H9 (cell line): ENCODE results near the gene LRFN2. TPM values are rescaled to one million over a fixed set of nuclear protein-coding genes. Genes with fewer than 3 reads are reported as not detected.

Source experiments
- DNase-seq: peaks from one replicate; pipeline ENCODE4 v3.0.0-alpha.2; 2017
- H2AFZ ChIP-seq: one replicate; pipeline ENCODE4 v1.6.1; 2013; ENCODE audit warnings: mild to moderate bottlenecking, low read length, control low read depth, moderate library complexity
- H2AK5ac ChIP-seq: 2 replicates; pipeline ENCODE4 v1.6.1; 2013; ENCODE audit warnings: low read length, control low read depth, mixed read lengths; ENCODE audit not compliant: insufficient read length
- H2BK120ac ChIP-seq: one replicate; pipeline ENCODE4 v1.6.1; 2013; ENCODE audit warnings: low read depth, mild to moderate bottlenecking, low read length, control low read depth, inconsistent platforms; ENCODE audit not compliant: poor library complexity, severe bottlenecking
- H2BK12ac ChIP-seq: 2 replicates; pipeline ENCODE4 v1.6.1; 2013; ENCODE audit warnings: low read length, control low read depth, mixed read lengths, low read depth; ENCODE audit not compliant: insufficient read length
- H2BK15ac ChIP-seq: 2 replicates; pipeline ENCODE4 v1.6.1; 2013; ENCODE audit warnings: low read depth, low read length, control low read depth
- H2BK20ac ChIP-seq: one replicate; pipeline ENCODE4 v1.6.1; 2013; ENCODE audit warnings: low read depth, mild to moderate bottlenecking, low read length, control low read depth, inconsistent platforms; ENCODE audit not compliant: poor library complexity, severe bottlenecking
- H2BK5ac ChIP-seq: 2 replicates; pipeline ENCODE4 v1.6.1; 2013; ENCODE audit warnings: low read length, control low read depth, mixed read lengths; ENCODE audit not compliant: insufficient read length
- H3K14ac ChIP-seq: 2 replicates; pipeline ENCODE4 v1.6.1; 2013; ENCODE audit warnings: low read length, control low read depth; ENCODE audit not compliant: insufficient read depth
- H3K18ac ChIP-seq: 2 replicates; pipeline ENCODE4 v1.6.1; 2013; ENCODE audit warnings: low read depth, mild to moderate bottlenecking, mixed read lengths, low read length, control low read depth; ENCODE audit not compliant: insufficient read length
- H3K23ac ChIP-seq: 2 replicates; pipeline ENCODE4 v1.6.1; 2013; ENCODE audit warnings: low read length, control low read depth, mixed read lengths, low read depth; ENCODE audit not compliant: insufficient read length
- H3K23me2 ChIP-seq: 2 replicates; pipeline ENCODE4 v1.6.1; 2013; ENCODE audit warnings: low read depth, mild to moderate bottlenecking, mixed read lengths, low read length, control low read depth; ENCODE audit not compliant: insufficient read length, poor library complexity, severe bottlenecking
- H3K27ac ChIP-seq: 2 replicates; pipeline ENCODE4 v1.5.1; 2013; ENCODE audit warnings: low read length, control low read depth, mixed read lengths, low read depth; ENCODE audit not compliant: insufficient read length
- H3K27me3 ChIP-seq: 2 replicates; pipeline ENCODE4 v1.6.1; 2013; ENCODE audit warnings: low read length, control low read depth, inconsistent platforms; ENCODE audit not compliant: insufficient read depth
- H3K4ac ChIP-seq: 2 replicates; pipeline ENCODE4 v1.6.1; 2013; ENCODE audit warnings: low read depth, mild to moderate bottlenecking, control low read depth, inconsistent platforms, low read length, moderate library complexity
- H3K4me1 ChIP-seq: 2 replicates; pipeline ENCODE4 v1.6.1; 2013; ENCODE audit warnings: low read length, control low read depth, inconsistent platforms; ENCODE audit not compliant: insufficient read depth
- H3K4me2 ChIP-seq: 2 replicates; pipeline ENCODE4 v1.6.1; 2013; ENCODE audit warnings: low read length, control low read depth, mixed read lengths; ENCODE audit not compliant: insufficient read length, insufficient read depth
- H3K56ac ChIP-seq: 2 replicates; pipeline ENCODE4 v1.6.1; 2013; ENCODE audit warnings: low read depth, mild to moderate bottlenecking, mixed read lengths, low read length, control low read depth; ENCODE audit not compliant: insufficient read length
- H3K79me1 ChIP-seq: 2 replicates; pipeline ENCODE4 v1.6.1; 2013; ENCODE audit warnings: low read depth, mild to moderate bottlenecking, moderate library complexity, low read length, control low read depth, inconsistent platforms; ENCODE audit not compliant: insufficient read depth, poor library complexity, severe bottlenecking
- H3K79me2 ChIP-seq: 2 replicates; pipeline ENCODE4 v1.6.1; 2013; ENCODE audit warnings: low read length, control low read depth, inconsistent platforms; ENCODE audit not compliant: insufficient read depth
- H3K9ac ChIP-seq: 2 replicates; pipeline ENCODE4 v1.6.1; 2013; ENCODE audit warnings: low read length, control low read depth, mixed read lengths; ENCODE audit not compliant: insufficient read length; ENCODE audit errors: extremely low read depth
- H3K9me3 ChIP-seq: one replicate; pipeline ENCODE4 v1.6.1; 2013; ENCODE audit warnings: low read depth, low read length, inconsistent platforms; ENCODE audit not compliant: control insufficient read depth
- H3T11ph ChIP-seq: one replicate; pipeline ENCODE4 v1.6.1; 2013; ENCODE audit warnings: mild to moderate bottlenecking, low read length, control low read depth, inconsistent platforms
- H4K20me1 ChIP-seq: one replicate; pipeline ENCODE4 v1.6.1; 2013; ENCODE audit not compliant: control insufficient read depth, insufficient read length, insufficient read depth
- H4K5ac ChIP-seq: 2 replicates; pipeline ENCODE4 v1.6.1; 2013; ENCODE audit warnings: low read depth, mild to moderate bottlenecking, mixed read lengths, low read length, control low read depth; ENCODE audit not compliant: insufficient read length
- H4K8ac ChIP-seq: replicated peaks from 2 replicates; pipeline ENCODE4 v1.6.1; 2013; ENCODE audit warnings: low read length, control low read depth, mixed read lengths, low read depth; ENCODE audit not compliant: insufficient read length
- H4K91ac ChIP-seq: 2 replicates; pipeline ENCODE4 v1.6.1; 2013; ENCODE audit warnings: low read depth, mild to moderate bottlenecking, moderate library complexity, mixed read lengths, low read length, control low read depth; ENCODE audit not compliant: insufficient read length
- H3K27ac Mint-ChIP-seq, 3 experiments: 2 replicates in 2 of 3; 3 replicates in 1 of 3; pipeline ENCODE4 v1.8.0; 2020 to 2021; ENCODE audit warnings: mixed read lengths in 3 of 3, mild to moderate bottlenecking in 1 of 3, moderate library complexity in 1 of 3
- H3K27me3 Mint-ChIP-seq: 2 replicates; pipeline ENCODE4 v1.8.0; 2021; ENCODE audit warnings: low read depth, mild to moderate bottlenecking, moderate library complexity, mixed read lengths
- H3K36me3 Mint-ChIP-seq, 3 experiments: 2 replicates in 2 of 3; 3 replicates in 1 of 3; pipeline ENCODE4 v1.8.0; 2020 to 2021; ENCODE audit warnings: low read depth in 3 of 3, mixed read lengths in 3 of 3; ENCODE audit not compliant: insufficient read depth in 1 of 3
- H3K4me1 Mint-ChIP-seq, 2 experiments: 2 replicates each; pipeline ENCODE4 v1.8.0; 2020; ENCODE audit warnings: mixed read lengths in 2 of 2
- H3K4me3 Mint-ChIP-seq, 2 experiments: 2 replicates in 1 of 2; 3 replicates in 1 of 2; pipeline ENCODE4 v1.8.0; 2020 to 2021; ENCODE audit warnings: mild to moderate bottlenecking in 2 of 2, mixed read lengths in 2 of 2, moderate library complexity in 1 of 2
- H3K9me3 Mint-ChIP-seq, 2 experiments: 2 replicates in 1 of 2; 3 replicates in 1 of 2; pipeline ENCODE4 v1.8.0; 2020; ENCODE audit warnings: mild to moderate bottlenecking in 2 of 2, mixed read lengths in 2 of 2, moderate library complexity in 1 of 2
- CTCF ChIP-seq: fragments of 200-600 bp; sonication (generic); conservative IDR thresholded peaks from 3 replicates; pipeline ENCODE4 v1.8.0; 2021; ENCODE audit warnings: antibody characterized with exemption, mild to moderate bottlenecking
- WGBS: extraction: QIAGEN DNeasy Blood & Tissue Kit; methylation state at CpG from one replicate; pipeline ENCODE4 v1.1.7; 2013; ENCODE audit warnings: missing lambda C conversion rate, low lambda C conversion rate, mixed read lengths; ENCODE audit not compliant: insufficient read length; ENCODE audit errors: extremely low coverage; 5-methylcytosine and 5-hydroxymethylcytosine counted together
- total RNA-seq: library from RNA; stranded (reverse); gene quantifications from 2 replicates; pipeline ENCODE4 v1.2.1, GENCODE V29; 2021

The LRFN2 gene
- total RNA-seq, 1 experiment from 2014 or later = 0.11 TPM

DNA sequence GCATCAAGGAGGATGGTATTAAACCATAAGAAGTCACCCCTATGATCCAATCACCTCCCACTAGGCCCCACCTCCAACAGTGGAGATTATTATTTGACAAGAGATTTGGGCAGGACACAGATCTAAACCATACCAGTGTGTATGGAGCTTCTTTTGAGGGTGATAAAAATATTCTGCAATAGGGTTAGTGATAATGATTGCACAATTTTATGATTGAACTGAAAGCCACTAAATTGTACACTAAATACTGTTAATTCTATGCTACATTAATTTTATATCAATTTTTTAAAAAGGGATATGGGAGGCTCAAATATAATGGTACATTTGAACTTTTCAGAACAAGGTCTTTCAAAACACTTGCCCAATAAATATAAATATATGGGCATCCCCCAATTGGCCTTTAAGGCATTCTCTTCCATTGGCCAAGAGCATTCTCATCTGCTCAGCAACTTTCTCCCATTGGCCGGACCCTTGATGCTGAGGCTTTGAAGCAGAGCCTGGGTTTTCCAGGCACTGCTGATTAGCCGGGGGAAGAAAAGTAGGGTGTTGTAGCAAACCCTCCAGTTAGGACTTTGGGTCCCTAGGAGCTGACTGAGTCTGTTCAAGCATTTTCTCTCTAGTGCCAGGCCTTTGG is 209.9 kb downstream of the LRFN2 start:
- Histone ChIP-seq H2AK5ac (no peak overlapping the region), H4K5ac (no peak overlapping the region), H4K91ac (no peak overlapping the region), H3K23me2 (no peaks in the 10 kb centered on the region), H2BK20ac (no peak overlapping the region), H2AFZ (no peak overlapping the region), H4K8ac (no peak overlapping the region), H3K14ac (no peak overlapping the region), H3K9ac (no peak overlapping the region), H2BK15ac (no peak overlapping the region), H3K4ac (no peak overlapping the region), H3K79me1 (no peaks in the 10 kb centered on the region), H3T11ph (no peak overlapping the region), H2BK12ac (no peak overlapping the region), H3K27ac (no peak overlapping the region), H3K79me2 (no peaks in the 10 kb centered on the region), H2BK120ac (no peak overlapping the region), H3K9me3 (no peaks in the 10 kb centered on the region), H3K23ac (no peak overlapping the region), H4K20me1 (no peaks in the 10 kb centered on the region), H3K4me1 (no peaks in the 10 kb centered on the region), H3K4me2 (no peak overlapping the region), H3K18ac (no peak overlapping the region), H3K27me3 (no peaks in the 10 kb centered on the region), H2BK5ac (no peak overlapping the region), H3K56ac (no peak overlapping the region)
- Mint-ChIP-seq H3K36me3 (no peaks in the 10 kb centered on the region), H3K27me3 (peaks cover 6% of the 10 kb centered on the region), H3K4me1 (no peaks in the 10 kb centered on the region), H3K9me3 (no peaks in the 10 kb centered on the region; a peak in 1 of 5 replicates), H3K4me3 (no peak overlapping the region), H3K27ac (no peak overlapping the region)
- TF ChIP-seq CTCF = no peak
- WGBS = no CpG with 5 or more reads among the region's 2 CpGs
- DNase-seq = no peak
